PC-9 (cell line): ENCODE data around the gene RUSF1.

Source experiments
- EZH2 ChIP-seq: fragments of 200-600 bp; sonication (generic); IDR thresholded peaks from 2 replicates; pipeline ENCODE4 v1.8.0; 2017; ENCODE audit warnings: antibody characterized with exemption, low read depth
- TF ChIP-seq, protein P1 (sequence below): fragments of 200-600 bp; sonication (generic); conservative IDR thresholded peaks from 2 replicates; pipeline ENCODE4 v1.6.1; 2017; ENCODE audit warnings: mixed run types, antibody characterized with exemption, mild to moderate bottlenecking, moderate library complexity

- TF ChIP-seq, protein P1, sequence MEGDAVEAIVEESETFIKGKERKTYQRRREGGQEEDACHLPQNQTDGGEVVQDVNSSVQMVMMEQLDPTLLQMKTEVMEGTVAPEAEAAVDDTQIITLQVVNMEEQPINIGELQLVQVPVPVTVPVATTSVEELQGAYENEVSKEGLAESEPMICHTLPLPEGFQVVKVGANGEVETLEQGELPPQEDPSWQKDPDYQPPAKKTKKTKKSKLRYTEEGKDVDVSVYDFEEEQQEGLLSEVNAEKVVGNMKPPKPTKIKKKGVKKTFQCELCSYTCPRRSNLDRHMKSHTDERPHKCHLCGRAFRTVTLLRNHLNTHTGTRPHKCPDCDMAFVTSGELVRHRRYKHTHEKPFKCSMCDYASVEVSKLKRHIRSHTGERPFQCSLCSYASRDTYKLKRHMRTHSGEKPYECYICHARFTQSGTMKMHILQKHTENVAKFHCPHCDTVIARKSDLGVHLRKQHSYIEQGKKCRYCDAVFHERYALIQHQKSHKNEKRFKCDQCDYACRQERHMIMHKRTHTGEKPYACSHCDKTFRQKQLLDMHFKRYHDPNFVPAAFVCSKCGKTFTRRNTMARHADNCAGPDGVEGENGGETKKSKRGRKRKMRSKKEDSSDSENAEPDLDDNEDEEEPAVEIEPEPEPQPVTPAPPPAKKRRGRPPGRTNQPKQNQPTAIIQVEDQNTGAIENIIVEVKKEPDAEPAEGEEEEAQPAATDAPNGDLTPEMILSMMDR = no peak
- no peak for TF ChIP-seq EZH2
Measured at GRCh38 chr16:31459687-31460581, 48.3 kb downstream of the RUSF1 start.
